Cardiac muscle cell (in vitro differentiated cells and primary cell): ENCODE results near the gene BPIFA1. TPM values are rescaled to one million over a fixed set of nuclear protein-coding genes. Genes with fewer than 3 reads are reported as not detected.

ENCODE experiments used
- DNase-seq, 2 donors: peaks; one replicate each; pipeline versions ENCODE4 v3.0.0 to v3.0.0-alpha.2; 2010 to 2017; ENCODE audit warnings: low read depth in 1 of 2, low spot score in 1 of 2
- H3K27ac ChIP-seq: fragments of 200-600 bp; sonication (generic); 2 replicates; pipeline ENCODE4 v1.5.1; 2016
- H3K27me3 ChIP-seq: fragments of 200-600 bp; sonication (generic); 2 replicates; pipeline ENCODE4 v1.6.0; 2016; ENCODE audit warnings: control low read depth
- H3K36me3 ChIP-seq: fragments of 200-600 bp; sonication (generic); 2 replicates; pipeline ENCODE4 v1.5.1; 2016; ENCODE audit warnings: control low read depth
- H3K4me1 ChIP-seq: fragments of 200-600 bp; sonication (generic); 2 replicates; pipeline ENCODE4 v1.8.1; 2017; ENCODE audit warnings: low read depth, mild to moderate bottlenecking, mixed run types
- H3K4me3 ChIP-seq: fragments of 200-600 bp; sonication (generic); 2 replicates; pipeline ENCODE4 v1.5.1; 2016; ENCODE audit warnings: mild to moderate bottlenecking
- H3K9me3 ChIP-seq: fragments of 200-600 bp; sonication (generic); 2 replicates; pipeline ENCODE4 v1.5.1; 2017; ENCODE audit warnings: low read depth, mild to moderate bottlenecking, control low read depth
- polyA plus RNA-seq: library from polyadenylated mRNA; unstranded; fragments of >200 nt; fragmentation: Nextera tagmentation; extraction: Ambion mirVana; gene quantifications from 2 replicates; pipeline ENCODE4 v1.2.1, GENCODE V29; 2016
- total RNA-seq: library from RNA; depleted of rRNA; stranded (reverse); fragments of >200 nt; gene quantifications from 2 replicates; pipeline ENCODE4 v1.2.3, GENCODE V29; 2016
- TF ChIP-seq, protein P1 (sequence below): IDR thresholded peaks from 2 replicates; pipeline ENCODE4 v1.5.1; 2012; ENCODE audit warnings: low read depth, mild to moderate bottlenecking, low read length

Gene BPIFA1
- total and polyA plus RNA-seq, 2 experiments from 2014 or later = not detected

DNA sequence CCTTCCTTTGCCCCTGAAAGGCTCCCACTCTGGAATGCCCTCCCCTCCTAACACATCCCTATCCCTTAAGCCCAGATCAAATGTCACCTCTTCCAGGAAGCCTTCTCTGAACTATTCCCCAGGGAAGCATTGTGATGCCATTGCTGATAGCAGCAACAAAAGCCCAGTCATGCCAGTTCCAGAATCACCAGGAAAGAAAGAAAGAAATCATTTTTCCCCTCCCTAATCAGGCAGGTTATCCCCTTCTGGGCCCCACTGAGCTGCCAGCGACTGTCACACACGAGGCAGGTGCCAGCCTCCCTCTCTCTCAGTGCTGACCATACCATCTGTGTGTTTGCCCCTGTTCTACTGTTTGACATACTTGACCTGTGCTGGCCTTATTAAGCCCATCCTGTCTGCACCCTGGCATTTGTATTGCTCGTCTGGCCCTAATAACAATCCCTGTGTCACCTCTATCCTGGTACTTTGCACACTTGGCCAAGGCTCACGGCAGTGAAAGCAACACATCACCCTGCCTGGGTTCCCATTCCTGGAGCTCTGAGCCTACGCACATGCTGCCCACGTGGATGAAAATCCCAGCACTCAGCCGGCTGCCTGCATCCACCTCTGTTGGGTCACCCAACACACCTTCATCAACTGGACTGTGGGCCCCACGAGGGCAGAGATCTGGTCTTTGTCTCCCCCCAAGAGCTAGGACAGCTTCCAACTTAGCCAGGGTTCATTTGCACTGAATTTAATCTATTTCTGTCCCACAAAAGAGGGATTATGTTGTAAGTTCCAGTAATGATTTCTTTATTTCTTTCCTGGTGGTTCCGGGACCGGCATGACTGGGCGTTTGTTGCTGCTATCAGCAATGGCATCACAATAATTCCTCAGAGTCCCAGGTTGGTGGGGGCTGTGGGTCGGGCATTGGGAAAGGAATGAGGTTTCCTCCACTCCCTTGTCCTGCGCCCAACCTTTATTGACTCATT, 42.0 kb downstream of the BPIFA1 start:
- H3K4me1 ChIP-seq = no peaks in the 10 kb centered on the region
- H3K27ac ChIP-seq = no peak overlapping the region
- H3K4me3 ChIP-seq = no peak overlapping the region
- no peaks in the 10 kb centered on the region for H3K9me3 ChIP-seq
- no peaks in the 10 kb centered on the region for H3K27me3 ChIP-seq
- peak in 1 of 2 donors; percentile 45 for DNase-seq
- TF ChIP-seq, protein P1, sequence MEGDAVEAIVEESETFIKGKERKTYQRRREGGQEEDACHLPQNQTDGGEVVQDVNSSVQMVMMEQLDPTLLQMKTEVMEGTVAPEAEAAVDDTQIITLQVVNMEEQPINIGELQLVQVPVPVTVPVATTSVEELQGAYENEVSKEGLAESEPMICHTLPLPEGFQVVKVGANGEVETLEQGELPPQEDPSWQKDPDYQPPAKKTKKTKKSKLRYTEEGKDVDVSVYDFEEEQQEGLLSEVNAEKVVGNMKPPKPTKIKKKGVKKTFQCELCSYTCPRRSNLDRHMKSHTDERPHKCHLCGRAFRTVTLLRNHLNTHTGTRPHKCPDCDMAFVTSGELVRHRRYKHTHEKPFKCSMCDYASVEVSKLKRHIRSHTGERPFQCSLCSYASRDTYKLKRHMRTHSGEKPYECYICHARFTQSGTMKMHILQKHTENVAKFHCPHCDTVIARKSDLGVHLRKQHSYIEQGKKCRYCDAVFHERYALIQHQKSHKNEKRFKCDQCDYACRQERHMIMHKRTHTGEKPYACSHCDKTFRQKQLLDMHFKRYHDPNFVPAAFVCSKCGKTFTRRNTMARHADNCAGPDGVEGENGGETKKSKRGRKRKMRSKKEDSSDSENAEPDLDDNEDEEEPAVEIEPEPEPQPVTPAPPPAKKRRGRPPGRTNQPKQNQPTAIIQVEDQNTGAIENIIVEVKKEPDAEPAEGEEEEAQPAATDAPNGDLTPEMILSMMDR = no peak
- no peaks in the 10 kb centered on the region for H3K36me3 ChIP-seq

DNA sequence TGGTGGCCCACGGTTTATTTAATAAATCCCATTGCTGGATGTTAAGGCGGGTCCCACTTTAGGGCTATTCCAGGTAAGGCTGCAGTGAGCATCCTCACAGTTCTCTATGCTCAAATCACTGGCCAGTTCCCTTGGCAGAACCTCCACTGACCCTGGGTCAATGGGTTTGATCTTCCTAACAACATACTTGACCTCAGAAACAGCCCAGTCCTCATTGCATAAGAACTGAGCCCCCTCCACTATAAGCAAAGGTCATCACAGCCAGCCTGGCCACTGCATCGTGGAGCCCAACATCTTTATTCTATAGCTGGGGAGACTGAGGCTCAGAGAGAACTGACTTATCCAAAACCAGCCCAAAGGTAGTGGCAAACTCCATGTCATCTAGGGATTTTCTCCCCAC, 42.9 kb downstream of the BPIFA1 start:
- DNase-seq = no peak
- H3K27me3 ChIP-seq = no peaks in the 10 kb centered on the region

DNA sequence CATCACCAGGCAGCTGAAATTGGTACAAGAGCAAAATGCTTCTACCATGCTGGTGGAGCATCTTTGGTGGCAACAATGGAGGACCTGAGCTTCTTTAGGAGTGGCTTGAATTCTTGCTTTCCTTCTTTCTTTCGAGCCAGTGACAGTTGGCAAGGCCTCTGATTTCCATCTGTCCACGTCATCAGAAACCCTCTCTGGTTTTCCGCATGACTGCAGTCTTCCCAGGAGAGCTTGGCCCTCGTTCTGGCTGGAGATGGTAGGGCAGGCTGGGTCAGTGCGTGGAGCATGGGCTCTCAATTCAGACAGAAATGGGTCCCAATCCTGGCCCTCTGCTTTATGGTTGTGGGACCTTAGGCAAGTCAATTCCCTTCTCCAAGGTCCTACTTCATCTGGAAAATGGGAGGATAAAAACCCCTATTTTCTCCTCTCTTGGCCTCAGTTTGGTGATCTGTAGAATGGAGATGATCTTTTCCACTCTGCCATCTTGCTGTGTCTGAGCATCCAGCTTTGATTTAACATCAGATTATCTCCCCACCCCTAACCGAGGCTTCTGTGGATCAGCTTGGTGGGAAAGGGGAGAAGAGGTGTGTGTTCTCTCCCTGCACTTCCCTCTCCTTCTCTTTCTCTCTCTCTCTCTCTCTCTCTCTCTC, 43.6 kb downstream of the BPIFA1 start:
- no peaks in the 10 kb centered on the region for H3K27me3 ChIP-seq
- H3K36me3 ChIP-seq = no peaks in the 10 kb centered on the region
- H3K4me3 ChIP-seq = no peak overlapping the region
- no peak for DNase-seq
- H3K27ac ChIP-seq = no peak overlapping the region
- no peaks in the 10 kb centered on the region for H3K9me3 ChIP-seq
- TF ChIP-seq, protein P1 = no peak
- H3K4me1 ChIP-seq = no peaks in the 10 kb centered on the region

More for the DNA sequence above, 42.9 kb downstream of the BPIFA1 start:
- Histone ChIP-seq H3K36me3 (no peaks in the 10 kb centered on the region), H3K27ac (no peak overlapping the region), H3K4me3 (no peak overlapping the region), H3K4me1 (no peaks in the 10 kb centered on the region), H3K9me3 (no peaks in the 10 kb centered on the region)
- TF ChIP-seq, protein P1 = no peak

DNA sequence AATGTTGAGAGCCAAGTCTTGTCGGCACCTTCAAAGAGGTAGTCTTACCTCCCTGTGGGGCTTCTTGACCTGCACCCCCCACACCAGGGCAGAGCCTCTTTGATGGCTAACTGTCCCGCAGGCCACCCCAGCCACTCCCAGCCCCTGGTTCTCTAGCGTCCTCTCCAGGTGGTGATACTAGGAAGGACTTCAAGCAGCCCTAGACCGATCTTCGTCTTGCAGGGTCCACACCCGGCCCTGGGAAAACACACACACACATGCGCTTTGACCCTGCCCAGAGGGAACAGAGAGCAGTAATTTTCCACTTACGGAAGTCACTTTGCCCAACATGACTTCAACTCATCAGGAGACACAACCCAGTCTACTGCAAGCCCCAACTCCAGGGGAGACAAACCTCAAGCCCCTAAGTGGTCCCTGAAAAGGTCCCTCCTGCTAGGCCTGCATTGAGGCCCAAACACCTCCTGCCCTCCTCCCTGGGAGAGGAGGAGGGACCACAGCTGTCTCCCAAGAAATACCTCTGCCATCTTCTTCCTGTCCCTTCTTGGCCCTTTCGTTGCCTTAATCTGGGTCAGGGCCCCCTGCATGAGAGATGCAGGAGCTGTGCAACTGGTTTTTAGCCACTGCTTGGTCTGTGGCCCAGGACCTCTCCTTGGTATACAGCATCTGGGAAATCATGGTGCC, 44.3 kb downstream of the BPIFA1 start:
- no peak for DNase-seq
- no peak overlapping the region for H3K4me3 ChIP-seq
- H3K36me3 ChIP-seq = no peaks in the 10 kb centered on the region

DNA sequence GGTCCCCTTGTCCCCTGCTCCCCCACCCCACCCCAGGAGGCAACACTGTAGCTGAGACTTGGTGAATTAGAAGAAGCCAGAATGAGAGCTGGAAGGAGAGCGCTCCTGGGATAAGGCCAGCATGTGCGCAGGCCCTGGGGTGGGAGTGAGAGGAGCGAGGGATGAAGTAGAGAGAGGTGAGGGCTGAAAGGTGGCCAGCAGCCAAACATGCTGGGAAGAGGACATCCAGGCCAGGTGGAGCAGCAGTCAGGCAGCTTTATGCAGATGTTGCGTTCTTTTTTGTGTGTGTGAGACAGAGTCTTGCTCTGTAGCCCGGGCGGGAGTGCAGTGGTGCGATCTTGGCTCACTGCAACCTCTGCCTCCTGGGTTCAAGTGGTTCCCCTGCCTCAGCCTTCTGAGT, 45.0 kb downstream of the BPIFA1 start:
- no peaks in the 10 kb centered on the region for H3K36me3 ChIP-seq

More for the DNA sequence above, 44.3 kb downstream of the BPIFA1 start:
- no peaks in the 10 kb centered on the region for H3K27me3 ChIP-seq
- TF ChIP-seq, protein P1 = no peak
- H3K27ac ChIP-seq = no peak overlapping the region
- H3K9me3 ChIP-seq = no peaks in the 10 kb centered on the region
- H3K4me1 ChIP-seq = no peaks in the 10 kb centered on the region

More for the DNA sequence above, 45.0 kb downstream of the BPIFA1 start:
- DNase-seq = no peak
- Histone ChIP-seq H3K27ac (no peak overlapping the region), H3K4me1 (no peaks in the 10 kb centered on the region), H3K4me3 (no peak overlapping the region), H3K9me3 (no peaks in the 10 kb centered on the region), H3K27me3 (no peaks in the 10 kb centered on the region)
- TF ChIP-seq, protein P1 = no peak
